H9 (cell line): Measurements from ENCODE around the gene SATB2. TPM values are rescaled to one million over a fixed set of nuclear protein-coding genes. Genes with fewer than 3 reads are reported as not detected.

ENCODE experiments used
- DNase-seq: peaks from one replicate; pipeline ENCODE4 v3.0.0-alpha.2; 2017
- H2AFZ ChIP-seq: one replicate; pipeline ENCODE4 v1.6.1; 2013; ENCODE audit warnings: mild to moderate bottlenecking, low read length, control low read depth, moderate library complexity
- H2AK5ac ChIP-seq: 2 replicates; pipeline ENCODE4 v1.6.1; 2013; ENCODE audit warnings: low read length, control low read depth, mixed read lengths; ENCODE audit not compliant: insufficient read length
- H2BK120ac ChIP-seq: one replicate; pipeline ENCODE4 v1.6.1; 2013; ENCODE audit warnings: low read depth, mild to moderate bottlenecking, low read length, control low read depth, inconsistent platforms; ENCODE audit not compliant: poor library complexity, severe bottlenecking
- H2BK12ac ChIP-seq: 2 replicates; pipeline ENCODE4 v1.6.1; 2013; ENCODE audit warnings: low read length, control low read depth, mixed read lengths, low read depth; ENCODE audit not compliant: insufficient read length
- H2BK15ac ChIP-seq: 2 replicates; pipeline ENCODE4 v1.6.1; 2013; ENCODE audit warnings: low read depth, low read length, control low read depth
- H2BK20ac ChIP-seq: one replicate; pipeline ENCODE4 v1.6.1; 2013; ENCODE audit warnings: low read depth, mild to moderate bottlenecking, low read length, control low read depth, inconsistent platforms; ENCODE audit not compliant: poor library complexity, severe bottlenecking
- H2BK5ac ChIP-seq: 2 replicates; pipeline ENCODE4 v1.6.1; 2013; ENCODE audit warnings: low read length, control low read depth, mixed read lengths; ENCODE audit not compliant: insufficient read length
- H3K14ac ChIP-seq: 2 replicates; pipeline ENCODE4 v1.6.1; 2013; ENCODE audit warnings: low read length, control low read depth; ENCODE audit not compliant: insufficient read depth
- H3K18ac ChIP-seq: 2 replicates; pipeline ENCODE4 v1.6.1; 2013; ENCODE audit warnings: low read depth, mild to moderate bottlenecking, mixed read lengths, low read length, control low read depth; ENCODE audit not compliant: insufficient read length
- H3K23ac ChIP-seq: 2 replicates; pipeline ENCODE4 v1.6.1; 2013; ENCODE audit warnings: low read length, control low read depth, mixed read lengths, low read depth; ENCODE audit not compliant: insufficient read length
- H3K23me2 ChIP-seq: 2 replicates; pipeline ENCODE4 v1.6.1; 2013; ENCODE audit warnings: low read depth, mild to moderate bottlenecking, mixed read lengths, low read length, control low read depth; ENCODE audit not compliant: insufficient read length, poor library complexity, severe bottlenecking
- H3K27ac ChIP-seq: 2 replicates; pipeline ENCODE4 v1.5.1; 2013; ENCODE audit warnings: low read length, control low read depth, mixed read lengths, low read depth; ENCODE audit not compliant: insufficient read length
- H3K27me3 ChIP-seq: 2 replicates; pipeline ENCODE4 v1.6.1; 2013; ENCODE audit warnings: low read length, control low read depth, inconsistent platforms; ENCODE audit not compliant: insufficient read depth
- H3K4ac ChIP-seq: 2 replicates; pipeline ENCODE4 v1.6.1; 2013; ENCODE audit warnings: low read depth, mild to moderate bottlenecking, control low read depth, inconsistent platforms, low read length, moderate library complexity
- H3K4me1 ChIP-seq: 2 replicates; pipeline ENCODE4 v1.6.1; 2013; ENCODE audit warnings: low read length, control low read depth, inconsistent platforms; ENCODE audit not compliant: insufficient read depth
- H3K4me2 ChIP-seq: 2 replicates; pipeline ENCODE4 v1.6.1; 2013; ENCODE audit warnings: low read length, control low read depth, mixed read lengths; ENCODE audit not compliant: insufficient read length, insufficient read depth
- H3K56ac ChIP-seq: 2 replicates; pipeline ENCODE4 v1.6.1; 2013; ENCODE audit warnings: low read depth, mild to moderate bottlenecking, mixed read lengths, low read length, control low read depth; ENCODE audit not compliant: insufficient read length
- H3K79me1 ChIP-seq: 2 replicates; pipeline ENCODE4 v1.6.1; 2013; ENCODE audit warnings: low read depth, mild to moderate bottlenecking, moderate library complexity, low read length, control low read depth, inconsistent platforms; ENCODE audit not compliant: insufficient read depth, poor library complexity, severe bottlenecking
- H3K79me2 ChIP-seq: 2 replicates; pipeline ENCODE4 v1.6.1; 2013; ENCODE audit warnings: low read length, control low read depth, inconsistent platforms; ENCODE audit not compliant: insufficient read depth
- H3K9ac ChIP-seq: 2 replicates; pipeline ENCODE4 v1.6.1; 2013; ENCODE audit warnings: low read length, control low read depth, mixed read lengths; ENCODE audit not compliant: insufficient read length; ENCODE audit errors: extremely low read depth
- H3K9me3 ChIP-seq: one replicate; pipeline ENCODE4 v1.6.1; 2013; ENCODE audit warnings: low read depth, low read length, inconsistent platforms; ENCODE audit not compliant: control insufficient read depth
- H3T11ph ChIP-seq: one replicate; pipeline ENCODE4 v1.6.1; 2013; ENCODE audit warnings: mild to moderate bottlenecking, low read length, control low read depth, inconsistent platforms
- H4K20me1 ChIP-seq: one replicate; pipeline ENCODE4 v1.6.1; 2013; ENCODE audit not compliant: control insufficient read depth, insufficient read length, insufficient read depth
- H4K5ac ChIP-seq: 2 replicates; pipeline ENCODE4 v1.6.1; 2013; ENCODE audit warnings: low read depth, mild to moderate bottlenecking, mixed read lengths, low read length, control low read depth; ENCODE audit not compliant: insufficient read length
- H4K8ac ChIP-seq: replicated peaks from 2 replicates; pipeline ENCODE4 v1.6.1; 2013; ENCODE audit warnings: low read length, control low read depth, mixed read lengths, low read depth; ENCODE audit not compliant: insufficient read length
- H4K91ac ChIP-seq: 2 replicates; pipeline ENCODE4 v1.6.1; 2013; ENCODE audit warnings: low read depth, mild to moderate bottlenecking, moderate library complexity, mixed read lengths, low read length, control low read depth; ENCODE audit not compliant: insufficient read length
- H3K27ac Mint-ChIP-seq, 3 experiments: 2 replicates in 2 of 3; 3 replicates in 1 of 3; pipeline ENCODE4 v1.8.0; 2020 to 2021; ENCODE audit warnings: mixed read lengths in 3 of 3, mild to moderate bottlenecking in 1 of 3, moderate library complexity in 1 of 3
- H3K27me3 Mint-ChIP-seq: 2 replicates; pipeline ENCODE4 v1.8.0; 2021; ENCODE audit warnings: low read depth, mild to moderate bottlenecking, moderate library complexity, mixed read lengths
- H3K36me3 Mint-ChIP-seq, 3 experiments: 2 replicates in 2 of 3; 3 replicates in 1 of 3; pipeline ENCODE4 v1.8.0; 2020 to 2021; ENCODE audit warnings: low read depth in 3 of 3, mixed read lengths in 3 of 3; ENCODE audit not compliant: insufficient read depth in 1 of 3
- H3K4me1 Mint-ChIP-seq, 2 experiments: 2 replicates each; pipeline ENCODE4 v1.8.0; 2020; ENCODE audit warnings: mixed read lengths in 2 of 2
- H3K4me3 Mint-ChIP-seq, 2 experiments: 2 replicates in 1 of 2; 3 replicates in 1 of 2; pipeline ENCODE4 v1.8.0; 2020 to 2021; ENCODE audit warnings: mild to moderate bottlenecking in 2 of 2, mixed read lengths in 2 of 2, moderate library complexity in 1 of 2
- H3K9me3 Mint-ChIP-seq, 2 experiments: 2 replicates in 1 of 2; 3 replicates in 1 of 2; pipeline ENCODE4 v1.8.0; 2020; ENCODE audit warnings: mild to moderate bottlenecking in 2 of 2, mixed read lengths in 2 of 2, moderate library complexity in 1 of 2
- WGBS: extraction: QIAGEN DNeasy Blood & Tissue Kit; methylation state at CpG from one replicate; pipeline ENCODE4 v1.1.7; 2013; ENCODE audit warnings: missing lambda C conversion rate, low lambda C conversion rate, mixed read lengths; ENCODE audit not compliant: insufficient read length; ENCODE audit errors: extremely low coverage; 5-methylcytosine and 5-hydroxymethylcytosine counted together
- total RNA-seq: library from RNA; stranded (reverse); gene quantifications from 2 replicates; pipeline ENCODE4 v1.2.1, GENCODE V29; 2021
- TF ChIP-seq, protein P1 (sequence below): fragments of 200-600 bp; sonication (generic); conservative IDR thresholded peaks from 3 replicates; pipeline ENCODE4 v1.8.0; 2021; ENCODE audit warnings: antibody characterized with exemption, mild to moderate bottlenecking

Gene SATB2
- total RNA-seq, 1 experiment from 2014 or later = 23.8 TPM

GRCh38 chr2:199462347-199462955 lies 4.7 kb upstream of the SATB2 start:
- H3K27me3 Mint-ChIP-seq = peaks cover 79% of the 10 kb centered on the region
- Histone ChIP-seq H3K18ac (no peak overlapping the region), H4K5ac (no peak overlapping the region), H3K27me3 (peaks cover 46% of the 10 kb centered on the region), H4K8ac (no peak overlapping the region), H3K56ac (no peak overlapping the region), H3K9me3 (no peaks in the 10 kb centered on the region), H3K23me2 (peaks cover 37% of the 10 kb centered on the region), H3K4me2 (peak overlapping the region; percentile 88), H2AFZ (no peak overlapping the region), H3K27ac (no peak overlapping the region), H3K79me2 (no peaks in the 10 kb centered on the region), H4K20me1 (no peaks in the 10 kb centered on the region), H4K91ac (no peak overlapping the region), H2BK15ac (no peak overlapping the region), H3T11ph (no peak overlapping the region), H2AK5ac (no peak overlapping the region), H3K23ac (no peak overlapping the region), H3K9ac (no peak overlapping the region), H2BK12ac (no peak overlapping the region), H2BK5ac (no peak overlapping the region), H3K4ac (no peak overlapping the region), H3K4me1 (peaks cover 2% of the 10 kb centered on the region; the same call in 1 of the 2 replicates), H3K79me1 (no peaks in the 10 kb centered on the region), H2BK120ac (no peak overlapping the region), H3K14ac (no peak overlapping the region), H2BK20ac (no peak overlapping the region)
- DNase-seq = peak; percentile 63
- no CpG with 5 or more reads among the region's 46 CpGs for WGBS
- TF ChIP-seq, protein P1, sequence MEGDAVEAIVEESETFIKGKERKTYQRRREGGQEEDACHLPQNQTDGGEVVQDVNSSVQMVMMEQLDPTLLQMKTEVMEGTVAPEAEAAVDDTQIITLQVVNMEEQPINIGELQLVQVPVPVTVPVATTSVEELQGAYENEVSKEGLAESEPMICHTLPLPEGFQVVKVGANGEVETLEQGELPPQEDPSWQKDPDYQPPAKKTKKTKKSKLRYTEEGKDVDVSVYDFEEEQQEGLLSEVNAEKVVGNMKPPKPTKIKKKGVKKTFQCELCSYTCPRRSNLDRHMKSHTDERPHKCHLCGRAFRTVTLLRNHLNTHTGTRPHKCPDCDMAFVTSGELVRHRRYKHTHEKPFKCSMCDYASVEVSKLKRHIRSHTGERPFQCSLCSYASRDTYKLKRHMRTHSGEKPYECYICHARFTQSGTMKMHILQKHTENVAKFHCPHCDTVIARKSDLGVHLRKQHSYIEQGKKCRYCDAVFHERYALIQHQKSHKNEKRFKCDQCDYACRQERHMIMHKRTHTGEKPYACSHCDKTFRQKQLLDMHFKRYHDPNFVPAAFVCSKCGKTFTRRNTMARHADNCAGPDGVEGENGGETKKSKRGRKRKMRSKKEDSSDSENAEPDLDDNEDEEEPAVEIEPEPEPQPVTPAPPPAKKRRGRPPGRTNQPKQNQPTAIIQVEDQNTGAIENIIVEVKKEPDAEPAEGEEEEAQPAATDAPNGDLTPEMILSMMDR = no peak
- peaks cover 32 to 41% of the 10 kb centered on the region in 2 experiments for H3K4me1 Mint-ChIP-seq
- peaks cover 0 to 2% of the 10 kb centered on the region in 2 experiments; a peak in 2 of 5 replicates for H3K9me3 Mint-ChIP-seq
- H3K36me3 Mint-ChIP-seq = no peaks in the 10 kb centered on the region; a peak in 2 of 7 replicates
- H3K27ac Mint-ChIP-seq = no peak overlapping the region
- peak overlapping the region; percentile 63 to 86 for H3K4me3 Mint-ChIP-seq
